Epithelial cell of esophagus (primary cell): Measurements from ENCODE around the gene APOA5.

Experiments used
- DNase-seq: peaks from one replicate; pipeline ENCODE4 v3.0.0; 2010; ENCODE audit warnings: low read depth
- H3K4me3 ChIP-seq: 2 replicates; pipeline ENCODE4 v1.5.1; 2011; ENCODE audit warnings: mild to moderate bottlenecking, low read length, control low read depth
- TF ChIP-seq, protein P1 (sequence below): IDR thresholded peaks from 2 replicates; pipeline ENCODE4 v1.5.1; 2011; ENCODE audit warnings: low read depth, mild to moderate bottlenecking, low read length, control low read depth, inconsistent platforms; ENCODE audit not compliant: insufficient read depth; ENCODE audit errors: missing control alignments

APOA5 gene

DNA sequence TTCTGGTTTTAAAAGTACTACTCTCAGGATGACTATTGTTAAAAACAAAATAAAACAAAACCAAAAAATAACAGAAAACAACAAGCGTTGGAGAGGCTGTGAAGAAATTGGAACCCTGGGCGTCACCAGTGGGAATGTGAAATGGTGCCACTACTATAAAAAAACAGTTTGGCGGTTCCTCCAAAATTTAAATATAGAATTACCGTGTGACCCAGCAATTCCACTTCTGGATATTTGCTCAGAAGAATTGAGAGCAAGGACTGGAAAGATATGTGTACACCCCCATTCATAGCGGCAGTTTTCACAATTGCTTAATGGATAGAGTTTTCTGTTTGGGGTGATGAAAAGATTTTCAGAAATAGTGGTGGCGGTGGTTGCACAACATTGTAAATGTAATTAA lies 22.8 kb upstream of the APOA5 start:
- H3K4me3 ChIP-seq = no peak overlapping the region
- no peak for DNase-seq
- TF ChIP-seq, protein P1, sequence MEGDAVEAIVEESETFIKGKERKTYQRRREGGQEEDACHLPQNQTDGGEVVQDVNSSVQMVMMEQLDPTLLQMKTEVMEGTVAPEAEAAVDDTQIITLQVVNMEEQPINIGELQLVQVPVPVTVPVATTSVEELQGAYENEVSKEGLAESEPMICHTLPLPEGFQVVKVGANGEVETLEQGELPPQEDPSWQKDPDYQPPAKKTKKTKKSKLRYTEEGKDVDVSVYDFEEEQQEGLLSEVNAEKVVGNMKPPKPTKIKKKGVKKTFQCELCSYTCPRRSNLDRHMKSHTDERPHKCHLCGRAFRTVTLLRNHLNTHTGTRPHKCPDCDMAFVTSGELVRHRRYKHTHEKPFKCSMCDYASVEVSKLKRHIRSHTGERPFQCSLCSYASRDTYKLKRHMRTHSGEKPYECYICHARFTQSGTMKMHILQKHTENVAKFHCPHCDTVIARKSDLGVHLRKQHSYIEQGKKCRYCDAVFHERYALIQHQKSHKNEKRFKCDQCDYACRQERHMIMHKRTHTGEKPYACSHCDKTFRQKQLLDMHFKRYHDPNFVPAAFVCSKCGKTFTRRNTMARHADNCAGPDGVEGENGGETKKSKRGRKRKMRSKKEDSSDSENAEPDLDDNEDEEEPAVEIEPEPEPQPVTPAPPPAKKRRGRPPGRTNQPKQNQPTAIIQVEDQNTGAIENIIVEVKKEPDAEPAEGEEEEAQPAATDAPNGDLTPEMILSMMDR = no peak

DNA sequence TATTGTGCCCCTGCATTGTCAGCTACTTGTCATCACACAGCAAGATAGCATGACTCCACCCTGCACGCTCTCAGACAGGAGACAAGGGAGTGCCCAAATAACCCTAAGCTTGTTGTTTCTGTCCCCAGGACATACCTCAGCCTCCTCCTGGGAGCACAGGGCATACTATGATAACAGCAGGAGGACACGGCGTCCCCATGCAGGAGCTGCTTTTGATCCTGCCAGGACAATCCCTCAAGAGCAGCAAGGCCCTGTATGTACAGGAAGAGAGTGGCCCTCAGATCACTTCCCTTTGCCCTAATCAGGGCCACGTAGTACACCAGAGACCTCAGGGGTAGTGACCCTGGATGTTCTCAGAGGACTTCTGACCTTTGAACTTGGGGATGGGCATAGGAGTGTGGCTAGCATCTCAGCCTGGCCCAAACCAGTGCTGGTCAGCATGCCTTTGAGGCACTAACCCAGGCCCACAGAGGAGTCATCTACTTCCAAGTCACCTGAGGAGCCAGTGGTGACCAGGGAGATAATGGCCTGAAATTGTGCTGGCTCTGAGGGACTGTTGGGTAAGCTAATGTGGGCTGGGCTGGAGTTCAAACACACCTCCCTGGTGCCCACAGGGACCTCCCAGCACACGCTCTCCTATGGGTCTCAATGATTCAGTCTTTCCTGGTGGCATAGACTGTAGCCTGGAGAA lies 22.2 kb upstream of the APOA5 start:
- TF ChIP-seq, protein P1 = no peak
- DNase-seq = no peak
- H3K4me3 ChIP-seq = no peak overlapping the region

DNA sequence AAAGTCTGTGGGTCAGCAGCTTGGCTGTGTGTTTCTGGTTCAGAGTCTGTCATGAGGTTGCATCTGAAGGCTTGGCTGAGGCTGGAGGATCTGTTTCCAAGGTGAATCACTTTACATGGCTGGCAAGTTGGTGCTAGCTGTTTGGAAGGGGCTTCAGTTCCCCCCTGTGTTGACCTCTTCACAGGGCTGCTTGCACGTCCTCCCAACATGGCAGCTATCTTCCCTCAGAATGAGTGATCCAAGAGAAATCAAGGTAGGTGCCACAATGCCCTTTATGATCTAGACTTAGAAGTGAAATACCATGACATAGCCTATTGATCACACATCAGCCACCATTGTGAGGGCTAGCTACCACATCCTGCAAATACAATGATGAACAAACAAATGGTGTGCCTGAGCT lies 21.5 kb upstream of the APOA5 start:
- no peak for DNase-seq
- H3K4me3 ChIP-seq = no peak overlapping the region
- TF ChIP-seq, protein P1 = no peak

DNA sequence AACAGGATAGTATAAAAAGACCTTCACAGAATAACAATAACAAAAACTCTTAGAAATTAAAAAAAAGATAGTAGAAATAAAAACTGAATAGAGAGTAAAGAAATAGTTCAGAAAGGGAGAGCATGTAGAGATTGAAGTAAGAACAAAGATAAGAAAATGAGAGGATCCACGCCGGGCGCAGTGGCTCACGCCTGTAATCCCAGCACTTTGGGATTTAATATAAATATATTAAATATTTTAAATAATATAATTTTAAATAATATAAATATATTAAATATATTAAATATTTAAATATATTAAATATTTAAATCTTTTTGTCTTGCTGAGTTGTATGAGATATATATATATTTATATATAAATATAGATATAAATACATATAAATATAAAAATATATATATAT lies 20.4 kb upstream of the APOA5 start:
- TF ChIP-seq, protein P1 = no peak
- DNase-seq = no peak
- no peak overlapping the region for H3K4me3 ChIP-seq

DNA sequence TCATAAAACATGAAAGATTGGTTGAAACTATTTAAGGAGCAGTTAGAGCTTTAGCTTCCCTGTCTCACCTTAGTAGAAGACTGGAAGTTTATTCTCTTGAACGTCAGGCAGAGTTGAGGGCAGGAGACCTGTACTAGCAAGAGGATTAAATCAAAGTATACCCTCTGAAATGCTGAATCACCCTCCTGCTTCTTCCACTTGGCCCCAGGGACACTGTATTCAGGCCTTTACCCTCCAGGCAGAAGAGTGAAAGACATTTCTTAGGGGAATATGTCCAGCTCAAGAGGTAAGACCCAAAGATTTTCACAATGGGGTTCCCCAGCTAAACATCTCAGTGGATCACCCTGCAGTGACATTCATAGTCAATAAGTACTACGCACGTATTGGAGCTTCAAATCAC lies 19.5 kb upstream of the APOA5 start:
- no peak overlapping the region for H3K4me3 ChIP-seq
- no peak for DNase-seq
- TF ChIP-seq, protein P1 = no peak

DNA sequence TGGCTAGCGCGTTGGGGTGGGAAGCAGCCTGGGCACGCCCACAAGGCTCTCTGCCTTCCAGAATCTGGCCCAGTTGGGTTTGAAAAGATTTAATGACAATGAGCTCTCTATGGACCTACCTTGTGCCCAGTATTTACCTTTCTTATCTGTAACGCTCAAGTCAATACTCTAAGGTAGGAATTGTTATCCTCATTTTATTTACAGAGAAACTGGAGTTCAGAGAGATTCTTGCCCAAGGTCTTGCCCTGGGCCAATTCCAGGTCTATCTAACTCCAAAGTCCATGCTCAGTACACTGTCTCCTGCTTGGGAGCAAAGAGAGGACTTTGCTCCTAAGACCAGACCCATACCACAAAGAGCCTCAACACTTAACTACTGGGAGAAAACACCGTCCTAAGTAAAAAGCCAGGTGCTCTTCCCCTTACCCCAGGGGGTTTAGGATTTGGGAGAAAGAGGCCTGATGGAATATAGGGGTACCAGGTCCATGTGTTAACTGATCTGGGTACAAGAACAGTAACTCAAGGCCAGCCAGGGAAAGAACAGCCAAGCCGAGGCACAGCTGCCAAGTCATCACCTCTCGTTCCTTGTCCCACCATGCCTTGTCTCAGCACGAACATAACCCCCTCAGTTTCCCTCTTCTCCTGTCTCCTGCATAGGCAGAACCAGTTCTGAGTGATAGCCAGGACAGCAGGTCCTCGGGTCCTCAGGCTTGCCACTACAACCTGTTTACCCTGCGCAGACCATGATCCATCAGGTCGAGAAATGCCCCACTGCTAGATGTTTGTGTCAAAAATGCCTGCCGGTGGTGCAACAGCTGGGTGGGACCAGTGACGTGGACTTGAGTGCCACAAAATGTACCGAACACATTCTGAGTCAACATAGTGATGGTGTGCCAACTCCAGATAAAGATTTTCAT lies 16.8 kb upstream of the APOA5 start:
- TF ChIP-seq, protein P1 = no peak
- H3K4me3 ChIP-seq = no peak overlapping the region
- peak; percentile 80 for DNase-seq
